H1 (cell line): ENCODE results near the gene PTPN18. TPM values are rescaled to one million over a fixed set of nuclear protein-coding genes. Genes with fewer than 3 reads are reported as not detected.
"Not testable (repeated sequence)": the region's sequence is repeated elsewhere in the genome, so short reads cannot be mapped to it uniquely, and the experiment has no call there.

ENCODE experiments used
- CTCF ChIA-PET: fragments of 300-600 bp; sonication (Branson Sonifier 250); formaldehyde crosslinking; loops from one replicate; lab custom pipeline; 2021; ENCODE audit not compliant: partially characterized antibody; lab: Charles Lee
- POLR2A ChIA-PET: fragments of 300-600 bp; sonication (Branson Sonifier 250); formaldehyde crosslinking; loops from one replicate; lab custom pipeline; 2021; ENCODE audit warnings: inconsistent platforms; ENCODE audit not compliant: partially characterized antibody; lab: Charles Lee
- DNase-seq, 2 experiments: peaks; one replicate each; pipeline versions ENCODE4 v3.0.0 to v3.0.0-alpha.2; 2010 to 2022; ENCODE audit warnings: low spot score in 2 of 2, low read depth in 1 of 2, mixed read lengths in 1 of 2
- FAIRE-seq: peaks from 2 replicates; lab custom pipeline; 2011; peaks lifted over from hg19 to GRCh38; lab: Jason Lieb, UNC
- H2AFZ ChIP-seq: 2 replicates; pipeline ENCODE4 v1.8.1; 2012; ENCODE audit warnings: low read length, inconsistent platforms
- H2AK5ac ChIP-seq: 2 replicates; pipeline ENCODE4 v1.6.1; 2013; ENCODE audit warnings: low read depth, low read length
- H2BK120ac ChIP-seq: replicated peaks from 2 replicates; pipeline ENCODE3; 2013; ENCODE audit warnings: low read depth, low read length, inconsistent platforms
- H2BK12ac ChIP-seq: 2 replicates; pipeline ENCODE4 v1.6.1; 2013; ENCODE audit warnings: low read depth, low read length
- H2BK15ac ChIP-seq: 2 replicates; pipeline ENCODE4 v1.6.1; 2013; ENCODE audit warnings: low read length
- H2BK20ac ChIP-seq: 2 replicates; pipeline ENCODE4 v1.6.1; 2013; ENCODE audit warnings: low read length
- H2BK5ac ChIP-seq: 2 replicates; pipeline ENCODE4 v1.6.1; 2013; ENCODE audit warnings: low read depth, low read length
- H3K14ac ChIP-seq: 2 replicates; pipeline ENCODE4 v1.6.1; 2013; ENCODE audit warnings: inconsistent platforms; ENCODE audit not compliant: insufficient read length
- H3K18ac ChIP-seq: 2 replicates; pipeline ENCODE4 v1.6.1; 2013; ENCODE audit warnings: low read length; ENCODE audit errors: extremely low read depth
- H3K23ac ChIP-seq: 2 replicates; pipeline ENCODE4 v1.6.1; 2013; ENCODE audit warnings: inconsistent platforms; ENCODE audit not compliant: insufficient read length
- H3K23me2 ChIP-seq: 2 replicates; pipeline ENCODE4 v1.6.1; 2013; ENCODE audit warnings: low read depth, low read length
- H3K27ac ChIP-seq: 2 replicates; pipeline ENCODE4 v1.6.1; 2011; ENCODE audit warnings: low read depth, low read length, inconsistent platforms
- H3K27me3 ChIP-seq, 4 experiments: replicated peaks in 1 of 4; 1 replicate in 1 of 4; 2 replicates in 3 of 4; pipeline versions ENCODE4 v1.6.1 to v1.8.1; 2011 to 2013; ENCODE audit warnings: low read length in 3 of 4, mild to moderate bottlenecking in 3 of 4, inconsistent platforms in 2 of 4, mixed read lengths in 2 of 4, moderate library complexity in 1 of 4; ENCODE audit not compliant: control insufficient read depth in 3 of 4, insufficient read depth in 3 of 4; ENCODE audit errors: extremely low read depth in 1 of 4
- H3K36me3 ChIP-seq, 4 experiments: 2 replicates each; pipeline versions ENCODE4 v1.6.1 to v1.8.1; 2011 to 2013; ENCODE audit warnings: mild to moderate bottlenecking in 4 of 4, low read length in 3 of 4, moderate library complexity in 2 of 4, control low read depth in 1 of 4, inconsistent platforms in 1 of 4; ENCODE audit not compliant: insufficient read depth in 4 of 4, control insufficient read depth in 2 of 4
- H3K4ac ChIP-seq: replicated peaks from 2 replicates; pipeline ENCODE3; 2013; ENCODE audit warnings: low read length, low read depth, mixed read lengths, inconsistent platforms; ENCODE audit not compliant: insufficient read length
- H3K4me1 ChIP-seq, 4 experiments: replicated peaks in 1 of 4; 1 replicate in 1 of 4; 2 replicates in 3 of 4; pipeline versions ENCODE4 v1.6.1 to v1.8.1; 2011 to 2013; ENCODE audit warnings: low read length in 3 of 4, inconsistent platforms in 2 of 4, mixed read lengths in 1 of 4; ENCODE audit not compliant: insufficient read depth in 4 of 4, control insufficient read depth in 3 of 4
- H3K4me2 ChIP-seq, 2 experiments: 2 replicates each; pipeline versions ENCODE4 v1.6.1 to v1.8.1; 2011 to 2013; ENCODE audit warnings: low read depth in 2 of 2, low read length in 2 of 2, control low read depth in 1 of 2, inconsistent platforms in 1 of 2, mild to moderate bottlenecking in 1 of 2; ENCODE audit not compliant: insufficient read depth in 1 of 2
- H3K4me3 ChIP-seq, 4 experiments: fragments of 200-600, 300-600 bp in 1 of 4; sonication (generic), shearing (Covaris generic), sonication (Bioruptor Twin) in 1 of 4; 2 replicates each; pipeline versions ENCODE4 v1.5.1 to v1.8.1; 2011 to 2016; ENCODE audit warnings: low read length in 4 of 4, low read depth in 3 of 4, control low read depth in 2 of 4, inconsistent platforms in 2 of 4, mild to moderate bottlenecking in 2 of 4, mixed read lengths in 1 of 4, moderate library complexity in 1 of 4; ENCODE audit not compliant: insufficient read depth in 2 of 4; ENCODE audit errors: extremely low read depth in 1 of 4
- H3K56ac ChIP-seq: replicated peaks from 2 replicates; pipeline ENCODE3; 2013; ENCODE audit warnings: low read depth, mild to moderate bottlenecking, mixed read lengths, low read length, inconsistent platforms; ENCODE audit not compliant: insufficient read length
- H3K79me1 ChIP-seq: 2 replicates; pipeline ENCODE4 v1.6.1; 2013; ENCODE audit warnings: low read depth, low read length, control low read depth
- H3K79me2 ChIP-seq, 2 experiments: 2 replicates each; pipeline versions ENCODE4 v1.6.1 to v1.8.1; 2012 to 2013; ENCODE audit warnings: low read length in 2 of 2, mild to moderate bottlenecking in 2 of 2, inconsistent platforms in 1 of 2; ENCODE audit not compliant: insufficient read depth in 2 of 2, control insufficient read depth in 1 of 2
- H3K9ac ChIP-seq, 4 experiments: replicated peaks in 1 of 4; 1 replicate in 1 of 4; 2 replicates in 3 of 4; pipeline versions ENCODE4 v1.6.1 to v1.8.1; 2011 to 2013; ENCODE audit warnings: low read depth in 3 of 4, low read length in 3 of 4, control low read depth in 2 of 4, mild to moderate bottlenecking in 2 of 4, moderate library complexity in 2 of 4, inconsistent platforms in 1 of 4; ENCODE audit errors: extremely low read depth in 1 of 4
- H3K9me3 ChIP-seq, 2 experiments: 2 replicates each; pipeline versions ENCODE4 v1.6.1 to v1.8.1; 2012 to 2013; ENCODE audit warnings: mild to moderate bottlenecking in 2 of 2, moderate library complexity in 2 of 2, control low read depth in 1 of 2, inconsistent platforms in 1 of 2, low read depth in 1 of 2, low read length in 1 of 2, mixed read lengths in 1 of 2; ENCODE audit not compliant: insufficient read depth in 2 of 2
- H4K20me1 ChIP-seq, 2 experiments: replicated peaks in 1 of 2; 2 replicates each; pipeline versions ENCODE3 to v1.8.1; 2011 to 2013; ENCODE audit warnings: inconsistent platforms in 2 of 2, low read length in 2 of 2, mild to moderate bottlenecking in 1 of 2; ENCODE audit not compliant: insufficient read depth in 2 of 2, control insufficient read depth in 1 of 2
- H4K5ac ChIP-seq: 2 replicates; pipeline ENCODE4 v1.6.1; 2013; ENCODE audit warnings: low read length, low read depth, mixed read lengths, inconsistent platforms; ENCODE audit not compliant: insufficient read length
- H4K8ac ChIP-seq: 2 replicates; pipeline ENCODE4 v1.8.0; 2013; ENCODE audit warnings: mild to moderate bottlenecking, moderate library complexity, low read length, inconsistent platforms; ENCODE audit not compliant: insufficient read depth; ENCODE audit errors: extremely low read depth
- H4K91ac ChIP-seq: replicated peaks from 2 replicates; pipeline ENCODE3; 2013; ENCODE audit warnings: low read length, mixed read lengths, inconsistent platforms; ENCODE audit not compliant: insufficient read length
- RAD21 ChIP-seq, 2 experiments: IDR thresholded peaks in 1 of 2; conservative IDR thresholded peaks in 1 of 2; 2 replicates each; pipeline ENCODE4 v1.6.1; 2011; ENCODE audit warnings: low read depth in 2 of 2, low read length in 2 of 2, improper control_type of control experiment in 1 of 2, inconsistent platforms in 1 of 2, mild to moderate bottlenecking in 1 of 2, moderate library complexity in 1 of 2
- WGBS, 2 experiments: shearing (Covaris generic) in 1 of 2; methylation state at CpG; one replicate each; pipeline versions ENCODE4 v1.1.6 to v1.1.7; 2013 to 2015; ENCODE audit warnings: low lambda C conversion rate in 2 of 2, mixed read lengths in 2 of 2, inconsistent platforms in 1 of 2, low coverage in 1 of 2, missing lambda C conversion rate in 1 of 2; ENCODE audit not compliant: insufficient replicate concordance in 2 of 2, insufficient coverage in 1 of 2, insufficient read length in 1 of 2; ENCODE audit errors: extremely low coverage in 1 of 2, missing lambda C conversion rate in 1 of 2; 5-methylcytosine and 5-hydroxymethylcytosine counted together
- polyA plus RNA-seq, 7 experiments: library from polyadenylated mRNA; depleted of rRNA in 3 of 7; stranded (reverse) in 5 of 7; unstranded in 2 of 7; fragments of >200 nt in 5 of 7; fragments of 200-250 nt in 2 of 7; gene quantifications; 1 replicate in 5 of 7; 2 replicates in 1 of 7; 4 replicates in 1 of 7; pipeline versions ENCODE4 v1.2.1 to v1.2.3, GENCODE V29; 2011 to 2013; ENCODE audit warnings: missing spikeins in 2 of 7, mixed read lengths in 2 of 7
- total RNA-seq: library from RNA; stranded (reverse); fragmentation: NEBNext Ultra II Directional; extraction: Animal tissue kit (Norgen Biotek cat#: 25700); gene quantifications from 2 replicates; pipeline ENCODE4 v1.2.1, GENCODE V29; 2021

The PTPN18 gene
- total and polyA plus RNA-seq, 2 of the 8 experiments (the other 6 are each of a cell fraction or from before 2014, with no cell fraction given) = 13.2 to 14.7 TPM

GRCh38 chr2:130416693-130417092 is 60.8 kb downstream of the PTPN18 start:
- FAIRE-seq = not testable (repeated sequence)

DNA sequence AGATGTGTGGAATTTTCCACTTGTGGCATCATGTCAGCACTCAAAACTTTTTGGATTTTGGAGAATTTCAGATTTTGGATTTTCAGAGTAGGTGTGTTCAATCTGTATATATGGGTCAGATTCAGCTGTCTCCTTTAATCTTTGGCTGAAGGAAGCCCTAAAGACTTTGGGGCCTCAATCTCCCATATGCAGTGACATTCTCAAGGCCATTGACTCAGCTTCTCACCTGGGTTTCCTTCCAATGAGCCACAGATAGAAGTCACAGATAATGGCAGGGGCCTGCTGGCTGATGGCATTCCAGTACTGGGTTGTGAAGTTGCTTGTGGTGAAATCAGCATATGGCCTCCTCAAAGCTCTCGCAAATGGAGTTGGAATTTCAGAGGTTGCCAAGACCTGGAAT is 63.0 kb downstream of the PTPN18 start:
- H2BK120ac ChIP-seq, H3K79me1 ChIP-seq, H3K18ac ChIP-seq, H4K20me1 ChIP-seq, H4K8ac ChIP-seq, H3K56ac ChIP-seq, FAIRE-seq, H4K91ac ChIP-seq, H3K79me2 ChIP-seq, H3K9me3 ChIP-seq, H2AFZ ChIP-seq, H3K36me3 ChIP-seq, H4K5ac ChIP-seq, POLR2A ChIA-PET, H3K9ac ChIP-seq, H2BK5ac ChIP-seq, H3K4me1 ChIP-seq, H2BK20ac ChIP-seq, DNase-seq, H3K27ac ChIP-seq, CTCF ChIA-PET, H3K14ac ChIP-seq, H3K4me3 ChIP-seq, H2AK5ac ChIP-seq, H3K4ac ChIP-seq, H2BK12ac ChIP-seq, H3K23me2 ChIP-seq, H3K23ac ChIP-seq, H3K4me2 ChIP-seq, H3K27me3 ChIP-seq, H2BK15ac ChIP-seq: not testable (repeated sequence)
- WGBS, 2 experiments = 82% methylated on average over 1 of the region's 1 CpG; no CpG with 5 or more reads in 1 of the 2 experiments

More at GRCh38 chr2:130416693-130417092, 60.8 kb downstream of the PTPN18 start:
- H2AFZ ChIP-seq, H3K9me3 ChIP-seq, CTCF ChIA-PET, H3K14ac ChIP-seq, H4K8ac ChIP-seq, H3K18ac ChIP-seq, H3K4me1 ChIP-seq, H4K5ac ChIP-seq, H3K27ac ChIP-seq, H3K23me2 ChIP-seq, H3K56ac ChIP-seq, H4K20me1 ChIP-seq, H2BK12ac ChIP-seq, H3K4ac ChIP-seq, H2BK15ac ChIP-seq, H2AK5ac ChIP-seq, POLR2A ChIA-PET, H3K23ac ChIP-seq, H2BK120ac ChIP-seq, H3K4me2 ChIP-seq, H3K9ac ChIP-seq, H3K4me3 ChIP-seq, H3K79me2 ChIP-seq, H2BK20ac ChIP-seq, H3K36me3 ChIP-seq, H3K79me1 ChIP-seq, H3K27me3 ChIP-seq, H4K91ac ChIP-seq, H2BK5ac ChIP-seq: not testable (repeated sequence)
- TF ChIP-seq RAD21 (IDR thresholded peaks at IDR 0.05 in 1 of 2, conservative IDR thresholded peaks at IDR 0.05 in 1 of 2; ENCODE audit: low read depth in 2 of 2, low read length in 2 of 2) = peak in 1 of 2 experiments; percentile 3; a peak in 1 of 4 replicates
- no CpG with 5 or more reads among the region's 1 CpG for WGBS, 2 experiments
- DNase-seq = peak in 1 of 2 experiments; percentile 61
